ENCODE results near the gene MRTFB.

DNA sequence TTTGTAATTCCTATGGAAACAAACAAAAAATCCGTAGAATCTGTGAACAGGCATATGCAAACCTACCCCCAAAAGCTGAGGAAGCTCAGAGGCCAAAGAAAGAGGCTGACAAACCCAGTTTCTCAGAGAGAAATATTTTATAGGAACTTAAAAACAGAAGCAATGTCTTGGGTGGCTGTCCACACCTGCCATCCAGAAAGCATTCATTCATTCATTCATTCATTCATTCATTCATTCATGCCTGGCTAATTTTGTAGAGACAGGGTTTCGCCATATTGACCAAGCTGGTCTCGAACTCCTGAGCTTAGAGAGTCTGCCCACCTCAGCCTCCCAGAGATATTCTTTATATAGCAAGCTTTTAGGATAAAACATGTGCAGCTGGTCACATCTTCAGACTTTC lies 154.3 kb downstream of the MRTFB start:
- TF ChIP-seq, protein P1, sequence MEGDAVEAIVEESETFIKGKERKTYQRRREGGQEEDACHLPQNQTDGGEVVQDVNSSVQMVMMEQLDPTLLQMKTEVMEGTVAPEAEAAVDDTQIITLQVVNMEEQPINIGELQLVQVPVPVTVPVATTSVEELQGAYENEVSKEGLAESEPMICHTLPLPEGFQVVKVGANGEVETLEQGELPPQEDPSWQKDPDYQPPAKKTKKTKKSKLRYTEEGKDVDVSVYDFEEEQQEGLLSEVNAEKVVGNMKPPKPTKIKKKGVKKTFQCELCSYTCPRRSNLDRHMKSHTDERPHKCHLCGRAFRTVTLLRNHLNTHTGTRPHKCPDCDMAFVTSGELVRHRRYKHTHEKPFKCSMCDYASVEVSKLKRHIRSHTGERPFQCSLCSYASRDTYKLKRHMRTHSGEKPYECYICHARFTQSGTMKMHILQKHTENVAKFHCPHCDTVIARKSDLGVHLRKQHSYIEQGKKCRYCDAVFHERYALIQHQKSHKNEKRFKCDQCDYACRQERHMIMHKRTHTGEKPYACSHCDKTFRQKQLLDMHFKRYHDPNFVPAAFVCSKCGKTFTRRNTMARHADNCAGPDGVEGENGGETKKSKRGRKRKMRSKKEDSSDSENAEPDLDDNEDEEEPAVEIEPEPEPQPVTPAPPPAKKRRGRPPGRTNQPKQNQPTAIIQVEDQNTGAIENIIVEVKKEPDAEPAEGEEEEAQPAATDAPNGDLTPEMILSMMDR (conservative IDR thresholded peaks at IDR 0.05 in 1 of 2, IDR thresholded peaks at IDR 0.05 in 1 of 2; ENCODE audit: low read depth in 1 of 2, low read length in 2 of 2): no peak
- TF ChIP-seq EZH2 (IDR thresholded peaks at IDR 0.05; ENCODE audit: low read length, missing control alignments): no peak

Measured in fibroblast of lung (primary cell).